SK-N-SH (cell line): ENCODE measurements around the gene PDE4D. TPM values are rescaled to one million over a fixed set of nuclear protein-coding genes. Genes with fewer than 3 reads are reported as not detected.

Experiments
- CTCF ChIA-PET: fragments of 300-600, 350-600 bp; formaldehyde crosslinking; extraction: SDS; loops from one replicate; lab custom pipeline; 2021; lab: Yijun Ruan, JAX
- POLR2A ChIA-PET: fragments of 350-600 bp; sonication (Branson Sonifier 250); formaldehyde crosslinking; extraction: SDS; loops from one replicate; lab custom pipeline; 2020; ENCODE audit warnings: antibody characterized with exemption, inconsistent platforms; lab: Yijun Ruan, JAX
- DNase-seq: peaks from one replicate; pipeline ENCODE4 v3.0.0; 2012
- H2AFZ ChIP-seq: fragments of 200-600 bp; sonication (generic); 2 replicates; pipeline ENCODE4 v1.8.1; 2016; ENCODE audit warnings: antibody characterized with exemption, mild to moderate bottlenecking, low read depth
- H3F3A ChIP-seq: fragments of 200-600 bp; sonication (generic); replicated peaks from 2 replicates; pipeline ENCODE3; 2016; ENCODE audit warnings: antibody characterized with exemption, mild to moderate bottlenecking; ENCODE audit not compliant: insufficient read depth
- H3K27ac ChIP-seq, 2 experiments: fragments of 200-500 bp in 1 of 2; fragments of 200-600 bp in 1 of 2; sonication (Bioruptor generic) in 1 of 2; sonication (generic), shearing (Covaris generic) in 1 of 2; 2 replicates each; pipeline versions ENCODE4 v1.5.1 to v1.6.1; 2014 to 2016; ENCODE audit warnings: low read depth in 2 of 2, inconsistent platforms in 1 of 2, low read length in 1 of 2, mild to moderate bottlenecking in 1 of 2, mixed read lengths in 1 of 2
- H3K27me3 ChIP-seq: fragments of 200-600 bp; sonication (generic), shearing (Covaris generic); 2 replicates; pipeline ENCODE4 v1.6.1; 2016; ENCODE audit warnings: mixed run types; ENCODE audit not compliant: insufficient read depth
- H3K36me3 ChIP-seq, 2 experiments: fragments of 200-500 bp in 1 of 2; fragments of 200-600 bp in 1 of 2; sonication (Bioruptor generic) in 1 of 2; sonication (generic) in 1 of 2; replicated peaks in 1 of 2; 2 replicates each; pipeline versions ENCODE3 to v1.5.1; 2014 to 2016; ENCODE audit warnings: low read length in 1 of 2, mild to moderate bottlenecking in 1 of 2; ENCODE audit not compliant: insufficient read depth in 2 of 2, control insufficient read depth in 1 of 2
- H3K4me1 ChIP-seq, 2 experiments: fragments of 200-500 bp in 1 of 2; fragments of 200-600 bp in 1 of 2; sonication (Bioruptor generic) in 1 of 2; sonication (generic), shearing (Covaris generic) in 1 of 2; 2 replicates each; pipeline versions ENCODE4 v1.5.1 to v1.6.1; 2014 to 2016; ENCODE audit warnings: low read depth in 1 of 2, low read length in 1 of 2, mixed run types in 1 of 2; ENCODE audit not compliant: insufficient read depth in 2 of 2, control insufficient read depth in 1 of 2
- H3K4me2 ChIP-seq: fragments of 200-600 bp; sonication (generic), shearing (Covaris generic); 2 replicates; pipeline ENCODE4 v1.6.1; 2017; ENCODE audit warnings: mixed run types
- H3K4me3 ChIP-seq, 2 experiments: fragments of 200-500 bp in 1 of 2; fragments of 200-600 bp in 1 of 2; sonication (Bioruptor generic) in 1 of 2; sonication (generic), shearing (Covaris generic) in 1 of 2; 2 replicates each; pipeline versions ENCODE4 v1.5.1 to v1.8.1; 2014 to 2016; ENCODE audit warnings: low read depth in 2 of 2, inconsistent platforms in 1 of 2, low read length in 1 of 2, mild to moderate bottlenecking in 1 of 2, mixed read lengths in 1 of 2, moderate library complexity in 1 of 2
- H3K79me2 ChIP-seq: fragments of 200-600 bp; sonication (generic); 2 replicates; pipeline ENCODE4 v1.8.1; 2017; ENCODE audit warnings: mild to moderate bottlenecking; ENCODE audit not compliant: insufficient read depth
- H3K9ac ChIP-seq: fragments of 200-600 bp; sonication (generic); 2 replicates; pipeline ENCODE4 v1.6.1; 2017; ENCODE audit warnings: mixed run types
- H3K9me2 ChIP-seq: fragments of 200-600 bp; sonication (generic); 2 replicates; pipeline ENCODE4 v1.6.1; 2017; ENCODE audit warnings: mixed run types
- H3K9me3 ChIP-seq: fragments of 200-600 bp; sonication (generic); 2 replicates; pipeline ENCODE4 v1.6.1; 2017; ENCODE audit warnings: mixed run types, mild to moderate bottlenecking, moderate library complexity
- H4K20me1 ChIP-seq: fragments of 200-600 bp; sonication (generic); 2 replicates; pipeline ENCODE4 v1.6.1; 2017; ENCODE audit warnings: mild to moderate bottlenecking, mixed run types; ENCODE audit not compliant: insufficient read depth
- FOSL2 ChIP-seq: IDR thresholded peaks from 2 replicates; pipeline ENCODE4 v1.4.0; 2012; ENCODE audit warnings: low read depth, mild to moderate bottlenecking, moderate library complexity, borderline replicate concordance
- FOXJ3 ChIP-seq: sonication (generic); formaldehyde crosslinking; IDR thresholded peaks from 2 replicates; pipeline ENCODE4 v1.5.1; 2020; ENCODE audit warnings: mild to moderate bottlenecking, missing genetic modification reagents
- GATA2 ChIP-seq: sonication (generic); formaldehyde crosslinking; IDR thresholded peaks from 2 replicates; pipeline ENCODE4 v1.5.0; 2020; ENCODE audit warnings: mild to moderate bottlenecking, missing genetic modification reagents
- MEF2A ChIP-seq: IDR thresholded peaks from 2 replicates; pipeline ENCODE4 v1.4.0; 2012; ENCODE audit warnings: low read depth, borderline replicate concordance
- MXI1 ChIP-seq: IDR thresholded peaks from 2 replicates; pipeline ENCODE4 v1.6.1; 2012; ENCODE audit warnings: mild to moderate bottlenecking, low read depth, low read length, improper control_type of control experiment
- NFIC ChIP-seq: IDR thresholded peaks from 2 replicates; pipeline ENCODE4 v1.4.0; 2012; ENCODE audit warnings: borderline replicate concordance
- RAD21 ChIP-seq: IDR thresholded peaks from 2 replicates; pipeline ENCODE4 v1.6.1; 2012; ENCODE audit warnings: mild to moderate bottlenecking, low read length
- RFX5 ChIP-seq: IDR thresholded peaks from 2 replicates; pipeline ENCODE4 v1.6.1; 2012; ENCODE audit warnings: mild to moderate bottlenecking, improper control_type of control experiment, low read length
- RXRA ChIP-seq: IDR thresholded peaks from 2 replicates; pipeline ENCODE4 v1.4.0; 2012; ENCODE audit warnings: low read depth, mild to moderate bottlenecking, borderline replicate concordance
- SIN3A ChIP-seq: IDR thresholded peaks from 2 replicates; pipeline ENCODE4 v1.6.1; 2012; ENCODE audit warnings: low read depth, mild to moderate bottlenecking, low read length, moderate library complexity, borderline replicate concordance
- SMC3 ChIP-seq: IDR thresholded peaks from 2 replicates; pipeline ENCODE4 v1.6.1; 2012; ENCODE audit warnings: low read depth, low read length, improper control_type of control experiment
- TAF1 ChIP-seq: IDR thresholded peaks from 2 replicates; pipeline ENCODE4 v1.6.1; 2012; ENCODE audit warnings: low read depth, mild to moderate bottlenecking, low read length, moderate library complexity, borderline replicate concordance
- TCF12 ChIP-seq: IDR thresholded peaks from 2 replicates; pipeline ENCODE4 v1.4.0; 2012
- USF1 ChIP-seq: IDR thresholded peaks from 2 replicates; pipeline ENCODE4 v1.4.0; 2012; ENCODE audit warnings: low read depth, borderline replicate concordance
- USF2 ChIP-seq: fragments of 150-350 bp; IDR thresholded peaks from 2 replicates; pipeline ENCODE4 v1.6.1; 2017; ENCODE audit warnings: antibody characterized with exemption, low read length, low read depth, borderline replicate concordance
- WGBS: methylation state at CpG from one replicate; pipeline ENCODE4 v1.1.6; 2017; ENCODE audit warnings: low lambda C conversion rate; 5-methylcytosine and 5-hydroxymethylcytosine counted together
- polyA plus RNA-seq, 3 experiments: library from polyadenylated mRNA; depleted of rRNA; stranded (reverse); fragments of >200 nt; gene quantifications; 2 replicates each; pipeline ENCODE4 v1.2.3, GENCODE V29; 2012

PDE4D gene
- polyA plus RNA-seq, 1 of the 3 experiments (the other 2 are of a cell fraction): 2.4 TPM

- TF ChIP-seq GATA2 (CRISPR knock-in tag) (no peak), MXI1 (no peak), TAF1 (no peak), FOXJ3 (CRISPR knock-in tag) (no peak), SIN3A (no peak), USF2 (no peak), NFIC (no peak)
Measured at GRCh38 chr5:58944221-58944620, 949.3 kb downstream of the PDE4D start (continued).

- H3K4me1 ChIP-seq: no peaks in the 10 kb centered on the region
- CTCF ChIA-PET: interaction anchor here (0.9 kb wide), 1 partner anchor 54 kb away, joined by 3 read pairs; no protein-coding TSS in a partner anchor
- no peaks in the 10 kb centered on the region for H4K20me1 ChIP-seq
- no peaks in the 10 kb centered on the region for H3K36me3 ChIP-seq
- no peaks in the 10 kb centered on the region for H3K79me2 ChIP-seq
- H3K9me3 ChIP-seq: no peaks in the 10 kb centered on the region
- no peaks in the 10 kb centered on the region for H3K27me3 ChIP-seq
- H3K27ac ChIP-seq: peak overlapping the region in 1 of 2 experiments; percentile 40; a peak in 1 of 4 replicates
- WGBS: 46% methylated on average over 2 of the region's 2 CpGs
- H3K4me2 ChIP-seq: no peak overlapping the region
- no peak overlapping the region for H2AFZ ChIP-seq
- POLR2A ChIA-PET: no interaction called here
- no peaks in the 10 kb centered on the region for H3K9me2 ChIP-seq
- no peak overlapping the region for H3K4me3 ChIP-seq
- TF ChIP-seq USF1: no peak
- TF ChIP-seq RFX5: no peak
- no peak for TF ChIP-seq MEF2A
- TF ChIP-seq FOSL2: no peak
- no peak for TF ChIP-seq TCF12
- H3K9ac ChIP-seq: no peak overlapping the region
- DNase-seq: no peak
- no peaks in the 10 kb centered on the region for H3F3A ChIP-seq
Measured at GRCh38 chr5:58940446-58940845, 953.1 kb downstream of the PDE4D start.

GRCh38 chr5:58939664-58940063, 953.9 kb downstream of the PDE4D start:
- no peaks in the 10 kb centered on the region for H3K4me1 ChIP-seq
- H3K4me2 ChIP-seq: no peak overlapping the region
- H3K79me2 ChIP-seq: no peaks in the 10 kb centered on the region
- no peaks in the 10 kb centered on the region for H3K36me3 ChIP-seq
- no peak overlapping the region for H3K9ac ChIP-seq
- no peaks in the 10 kb centered on the region for H3K9me2 ChIP-seq
- ChIA-PET POLR2A (no interaction called here), CTCF (no interaction called here)
- DNase-seq: no peak
- H3K4me3 ChIP-seq: no peak overlapping the region
- no peaks in the 10 kb centered on the region for H4K20me1 ChIP-seq
- no peaks in the 10 kb centered on the region for H3K27me3 ChIP-seq
- H3K27ac ChIP-seq: no peak overlapping the region
- no peaks in the 10 kb centered on the region for H3K9me3 ChIP-seq
- H2AFZ ChIP-seq: no peak overlapping the region
- WGBS: 94% methylated on average over 1 of the region's 1 CpG
- no peaks in the 10 kb centered on the region for H3F3A ChIP-seq
- no peak for TF ChIP-seq SMC3
- no peak for TF ChIP-seq RXRA
- TF ChIP-seq NFIC: no peak
- no peak for TF ChIP-seq RAD21
- no peak for TF ChIP-seq GATA2 (CRISPR knock-in tag)
- no peak for TF ChIP-seq TCF12
